HG03103 (cell line): ENCODE data around the gene MAP3K7CL.
"Not testable (repeated sequence)": the region's sequence is repeated elsewhere in the genome, so short reads cannot be mapped to it uniquely, and the experiment has no call there.

Experiments
- ATAC-seq: cut with Tn5 transposase; IDR thresholded peaks from one replicate; pipeline ENCODE4 v1.9.1; 2021; ENCODE audit warnings: low read depth; ENCODE audit not compliant: unreplicated experiment

MAP3K7CL gene

DNA sequence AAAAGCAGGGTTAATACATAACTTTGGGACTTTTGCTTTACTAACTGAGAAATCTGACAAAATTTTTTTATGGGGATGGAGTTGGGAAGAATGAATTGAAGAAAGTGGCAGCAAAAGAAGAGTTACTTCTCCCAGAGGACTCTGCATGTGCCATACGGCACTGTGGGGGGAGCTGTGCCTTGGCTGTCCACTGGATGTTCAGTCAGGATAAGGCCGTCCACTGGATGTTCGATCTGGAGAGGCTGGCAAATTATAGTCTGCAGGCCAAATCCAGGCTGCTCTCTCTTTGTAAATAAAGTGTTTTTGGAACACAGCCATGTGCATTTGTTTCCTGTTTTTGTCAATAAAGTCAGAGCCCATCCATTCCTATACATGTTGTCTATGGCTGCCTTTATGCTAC, 4.5 kb upstream of the MAP3K7CL start:
- ATAC-seq = no peak

DNA sequence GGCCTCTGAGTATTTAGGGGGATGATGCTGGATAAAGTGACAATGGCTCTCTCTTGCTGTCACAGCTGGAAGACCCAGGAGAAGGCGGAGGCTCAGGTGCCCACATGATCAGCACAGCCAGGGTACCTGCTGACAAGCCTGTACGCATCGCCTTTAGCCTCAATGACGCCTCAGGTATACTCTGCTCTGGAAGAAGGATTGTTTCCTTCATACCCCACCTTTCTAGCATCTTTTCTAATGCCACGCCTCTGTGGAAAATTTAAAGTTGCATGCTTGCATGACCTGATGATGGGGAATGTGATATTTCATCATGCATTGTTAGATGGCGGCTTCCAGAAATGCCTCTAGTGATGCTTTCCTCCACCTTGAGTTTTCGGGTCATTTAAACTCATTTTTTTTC, 2.8 kb downstream of the MAP3K7CL start:
- ATAC-seq = no peak

DNA sequence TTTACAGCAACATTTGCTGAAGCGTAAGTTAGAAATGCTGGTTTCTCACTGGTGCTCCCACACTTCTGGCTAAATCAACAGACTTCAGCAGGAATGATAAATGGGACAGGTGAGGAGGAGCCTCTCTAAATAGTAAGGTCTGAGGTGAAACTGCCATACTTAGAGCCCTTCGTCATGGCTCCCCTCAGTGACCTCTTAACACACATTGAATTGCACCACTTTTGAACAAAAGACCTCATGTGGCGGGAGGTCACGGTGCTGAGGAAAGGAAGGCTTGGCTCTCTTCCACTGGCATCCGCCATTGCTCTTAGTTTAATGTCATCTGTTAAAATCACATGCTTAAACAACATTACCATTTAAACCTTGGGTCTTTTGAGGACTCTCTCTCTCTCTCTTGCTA, 3.4 kb downstream of the MAP3K7CL start:
- ATAC-seq = no peak

DNA sequence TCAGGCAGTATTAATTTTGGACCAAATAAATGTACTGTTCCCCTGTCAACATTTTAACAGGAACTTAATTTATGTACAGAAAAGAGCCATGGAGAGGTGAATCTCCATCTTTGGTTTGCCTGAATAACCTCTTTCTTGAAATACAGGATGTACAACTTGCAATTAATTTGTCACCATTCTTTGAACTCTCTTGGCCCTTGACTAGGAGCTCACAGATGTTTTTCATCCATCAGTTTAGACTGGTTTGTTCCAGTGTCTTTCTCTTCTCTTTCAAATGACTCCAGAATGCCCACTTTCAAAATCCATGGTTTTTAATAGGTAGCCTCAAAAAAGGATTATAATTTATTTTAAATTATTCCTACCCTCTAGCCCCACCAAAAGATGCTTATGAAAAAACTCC, 5.0 kb downstream of the MAP3K7CL start:
- no peak for ATAC-seq

DNA sequence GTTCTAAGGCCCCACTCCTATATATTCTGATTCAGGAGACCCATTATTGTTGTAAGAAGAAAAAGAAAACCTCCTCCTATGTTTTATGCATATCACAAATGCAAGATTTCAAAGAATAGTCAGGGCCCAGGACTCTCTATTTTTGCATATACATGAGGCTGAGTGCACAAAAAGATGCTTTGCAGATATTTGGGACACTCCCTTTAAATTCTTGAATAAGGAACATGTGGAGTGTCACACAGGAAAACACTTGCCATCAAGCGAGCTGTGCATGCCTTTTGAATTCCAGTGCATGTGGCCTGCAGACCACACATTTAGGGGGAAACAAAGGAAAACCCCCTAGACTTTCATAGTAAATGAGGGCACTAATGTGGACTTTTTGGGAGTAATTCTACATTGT, 5.6 kb downstream of the MAP3K7CL start:
- no peak for ATAC-seq

DNA sequence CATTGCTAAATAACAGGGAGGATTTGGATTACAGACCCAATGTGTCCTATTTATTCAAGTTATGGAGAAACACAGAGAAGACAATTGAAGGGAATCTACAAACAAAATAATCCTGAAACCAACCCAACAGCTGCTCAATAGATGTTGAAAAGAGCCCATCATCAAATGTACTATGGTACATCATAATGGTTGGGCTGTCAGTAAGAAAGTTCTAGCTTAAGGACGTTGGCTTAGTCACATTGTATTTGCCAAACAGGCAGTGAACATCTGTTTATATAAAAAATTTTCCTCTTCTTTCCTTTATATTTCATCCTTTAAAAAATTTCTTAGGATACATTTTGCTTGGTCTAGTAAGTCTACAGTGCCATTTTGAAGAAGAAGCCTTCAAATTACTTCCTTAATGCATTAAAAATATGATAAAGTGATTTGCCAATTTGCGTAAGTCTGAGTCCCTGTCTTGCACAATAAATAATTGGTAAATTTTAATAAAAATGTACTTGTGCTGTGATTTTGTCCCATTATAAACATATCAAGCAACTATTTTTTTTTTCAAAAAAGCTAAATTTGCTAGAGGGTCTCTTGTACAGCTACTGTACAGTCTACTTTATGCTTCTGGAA, 14.4 kb downstream of the MAP3K7CL start:
- ATAC-seq = no peak

DNA sequence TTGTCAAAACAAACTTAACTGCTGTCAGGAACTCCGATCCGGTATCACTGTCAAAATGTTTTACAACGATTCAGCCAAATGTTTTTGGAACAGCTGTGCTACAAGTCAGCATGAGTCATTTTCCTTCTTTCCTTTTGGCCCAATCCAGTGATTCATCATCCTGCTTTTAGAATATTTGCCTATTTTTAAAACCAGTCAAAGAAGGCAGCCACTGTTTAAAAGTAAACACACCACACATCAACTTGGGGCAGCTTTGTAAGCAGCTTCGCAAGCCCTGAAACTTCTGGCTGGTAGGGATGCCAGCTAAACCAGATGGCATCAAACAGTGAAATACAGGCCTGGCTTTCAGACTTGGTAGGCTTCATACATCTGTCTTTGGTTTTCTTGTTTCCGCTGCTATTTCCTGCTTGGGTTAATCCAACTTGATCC, 14.9 kb downstream of the MAP3K7CL start:
- no peak for ATAC-seq

DNA sequence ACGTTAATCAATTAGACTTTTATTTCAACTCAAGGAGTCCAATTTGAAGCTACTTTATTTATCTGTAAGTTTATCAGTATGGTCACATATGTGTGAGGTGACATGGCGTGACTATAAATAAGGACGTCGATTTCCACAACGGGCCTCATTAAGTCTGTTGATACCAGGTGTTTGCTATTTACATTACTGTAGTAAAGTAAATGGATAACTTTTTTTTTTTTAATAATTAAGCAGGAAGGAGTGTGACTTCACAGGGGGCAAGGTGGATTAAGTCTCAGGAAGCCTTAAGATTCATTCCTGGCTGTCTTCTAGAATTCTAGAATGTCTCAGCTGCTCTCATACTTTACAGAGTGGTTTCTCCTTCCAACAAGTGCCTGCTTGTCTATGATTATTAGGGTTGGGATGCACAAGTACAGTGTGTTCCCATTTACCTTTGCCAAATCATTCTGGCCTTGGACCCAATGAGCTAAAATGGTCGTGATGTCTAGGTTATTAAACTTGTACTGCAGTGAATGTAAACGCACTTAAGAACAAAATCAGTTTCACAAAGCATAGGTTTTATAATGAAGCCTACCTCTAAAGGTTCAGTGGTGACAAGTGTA, 15.5 kb downstream of the MAP3K7CL start:
- no peak for ATAC-seq

DNA sequence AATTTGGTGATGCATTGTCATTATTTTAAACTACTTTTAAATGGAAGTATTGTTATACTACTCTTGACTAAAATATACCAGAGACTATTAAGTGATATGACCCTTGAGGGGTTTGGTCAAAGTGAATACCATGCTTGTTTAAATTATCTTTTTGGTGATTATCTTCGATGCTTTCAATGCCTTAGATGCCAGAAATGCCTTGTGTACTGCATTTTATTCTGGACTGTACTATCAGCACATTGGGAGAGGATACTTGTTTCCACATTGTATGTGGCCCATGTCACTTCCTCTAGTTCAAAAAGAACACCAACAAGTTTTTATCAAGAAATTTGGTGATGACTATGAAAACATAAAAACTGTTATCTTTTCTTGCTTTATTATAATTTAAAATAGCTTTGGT, 16.3 kb downstream of the MAP3K7CL start:
- ATAC-seq = no peak

DNA sequence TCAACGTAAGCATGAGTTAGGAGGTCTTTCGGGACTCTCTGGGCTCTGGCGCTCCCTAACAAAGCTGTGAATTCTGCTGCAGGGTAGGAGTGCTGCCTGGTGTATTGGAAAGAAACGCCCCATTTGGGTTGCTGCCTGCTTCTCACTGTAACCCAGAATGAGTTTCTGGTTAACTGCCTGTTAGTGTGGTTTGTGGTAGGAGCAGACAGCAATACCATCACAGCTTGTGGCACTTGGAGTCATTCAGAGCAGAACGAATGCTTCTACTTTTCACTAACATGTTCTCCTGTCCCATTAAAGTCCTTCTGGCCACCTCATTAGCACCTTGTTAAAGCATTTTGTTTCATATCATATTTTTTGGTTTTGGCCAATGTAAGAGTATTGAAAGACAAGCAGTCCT, 18.1 kb downstream of the MAP3K7CL start:
- ATAC-seq = no peak

DNA sequence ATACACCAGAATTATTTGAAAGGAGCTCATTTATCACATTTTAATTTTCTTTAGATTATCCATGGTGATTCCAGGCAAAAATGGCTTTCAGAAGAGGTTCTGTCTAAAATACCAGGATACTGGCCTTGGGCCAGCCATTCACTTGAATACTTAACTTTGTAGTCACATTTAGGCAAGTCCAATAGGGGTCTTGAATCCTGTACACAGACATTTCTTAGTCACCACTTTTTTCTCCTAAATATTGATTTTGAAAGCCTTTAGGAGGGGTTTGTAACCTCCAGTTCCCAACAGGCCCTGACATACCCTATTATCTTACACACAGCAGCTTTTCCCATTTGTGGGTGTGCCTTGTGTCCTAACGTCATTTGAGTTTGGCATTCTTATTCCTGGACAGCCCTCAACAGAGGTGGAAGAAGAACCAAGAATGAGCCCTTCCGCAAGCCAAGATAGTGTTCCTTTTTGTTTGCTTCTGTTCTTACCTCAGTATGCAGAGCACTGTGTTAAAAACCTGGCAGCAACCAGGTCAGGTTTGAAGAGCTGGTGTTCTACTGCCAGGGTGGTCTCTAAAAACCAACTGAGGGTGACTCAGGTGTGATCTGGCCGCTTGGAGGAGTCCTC, 19.5 kb downstream of the MAP3K7CL start:
- ATAC-seq = no peak

DNA sequence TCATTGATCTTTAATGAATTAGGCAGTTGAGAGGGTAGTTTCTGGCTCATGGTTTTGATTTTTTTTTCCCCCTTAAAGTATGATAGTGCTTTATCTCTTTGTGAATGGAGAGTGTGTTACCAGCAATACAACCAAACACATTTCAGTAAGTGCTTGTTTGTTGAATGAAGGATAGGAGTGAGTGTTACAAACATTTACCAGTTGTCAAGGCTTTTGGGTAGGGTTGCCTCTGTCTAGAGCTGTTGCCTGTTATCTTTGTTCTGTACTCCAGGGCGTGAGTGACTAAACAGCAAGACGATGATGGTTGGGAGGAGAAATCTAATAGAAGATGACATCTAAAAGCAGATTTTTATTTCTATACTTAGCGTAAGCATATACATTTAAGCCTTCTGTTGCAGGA, 21.5 kb downstream of the MAP3K7CL start:
- ATAC-seq = no peak

DNA sequence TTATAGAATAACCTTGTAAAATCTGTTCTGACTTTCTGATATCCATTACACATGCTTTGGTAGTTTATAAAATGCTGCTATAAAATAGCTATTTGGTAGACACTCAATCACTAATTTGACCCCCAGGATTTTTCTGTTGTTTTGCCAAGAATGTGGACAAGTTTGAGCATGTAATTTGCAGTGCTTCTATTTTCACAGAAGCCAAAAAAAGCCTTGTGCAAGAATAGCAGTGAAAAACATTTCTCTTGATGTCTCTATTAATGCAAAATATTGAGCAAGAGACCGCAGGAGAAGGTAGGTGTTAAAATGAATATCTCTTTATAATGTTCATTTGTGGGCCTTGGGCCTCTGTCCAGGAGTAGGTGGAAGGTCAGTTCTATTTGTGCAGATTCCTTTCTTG, 22.5 kb downstream of the MAP3K7CL start:
- ATAC-seq = no peak

DNA sequence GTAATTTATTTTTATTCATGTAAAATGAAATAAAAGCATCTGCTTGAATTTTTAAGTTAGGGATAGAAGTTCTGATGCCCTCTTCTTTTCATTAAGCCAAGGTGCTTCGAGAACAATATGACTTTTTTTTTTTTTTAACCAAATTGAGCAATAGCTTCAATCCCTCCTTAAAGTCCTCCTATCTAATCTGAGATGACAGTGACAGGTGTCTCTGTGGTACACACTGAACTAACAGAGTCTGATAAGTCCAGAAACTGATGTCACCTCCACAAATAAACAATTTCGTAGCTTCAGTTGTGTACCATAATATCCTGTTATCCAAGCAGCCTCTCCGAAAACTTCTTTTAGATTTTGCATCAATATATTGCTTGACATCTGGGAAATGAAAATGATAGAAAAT, 23.8 kb downstream of the MAP3K7CL start:
- ATAC-seq = no peak

DNA sequence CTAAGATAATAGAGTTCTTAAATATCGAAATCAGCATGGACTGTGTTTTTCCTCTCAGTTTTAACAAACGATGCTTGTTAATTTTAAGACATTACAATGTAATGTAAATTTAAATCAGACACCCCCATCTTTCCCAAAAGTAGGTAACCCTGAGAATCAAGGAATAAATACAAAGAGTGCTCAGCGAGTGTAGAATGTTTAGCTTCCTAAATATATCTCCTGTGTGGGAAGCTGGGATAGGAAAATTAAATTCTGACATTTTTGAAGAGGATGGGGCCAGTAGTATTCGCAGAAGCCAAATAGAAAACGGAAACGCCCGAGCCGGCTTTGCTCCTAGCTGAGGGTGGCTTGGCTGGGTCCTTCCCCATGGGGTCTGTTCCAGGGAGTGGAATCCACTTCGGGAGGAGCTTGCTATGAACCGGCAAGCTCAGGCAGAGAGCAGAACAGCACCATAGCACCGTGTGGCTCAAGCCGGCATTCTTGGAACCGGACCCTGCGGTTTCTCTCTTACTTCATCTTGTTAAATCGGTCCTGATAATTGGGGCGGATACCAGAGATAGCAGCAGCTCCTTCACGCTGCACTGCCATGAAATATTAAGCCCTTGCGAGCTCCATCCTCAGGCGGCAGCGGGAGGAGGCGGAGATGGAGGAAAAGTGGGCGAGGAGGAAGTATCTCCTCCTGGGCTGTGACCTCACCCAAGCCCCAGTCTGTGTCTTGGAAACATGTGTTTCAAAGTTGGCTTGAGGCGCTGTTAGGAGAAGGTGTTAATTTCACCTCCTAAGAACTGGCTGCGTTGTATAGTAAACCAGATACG, 24.9 kb downstream of the MAP3K7CL start:
- ATAC-seq = no peak

DNA sequence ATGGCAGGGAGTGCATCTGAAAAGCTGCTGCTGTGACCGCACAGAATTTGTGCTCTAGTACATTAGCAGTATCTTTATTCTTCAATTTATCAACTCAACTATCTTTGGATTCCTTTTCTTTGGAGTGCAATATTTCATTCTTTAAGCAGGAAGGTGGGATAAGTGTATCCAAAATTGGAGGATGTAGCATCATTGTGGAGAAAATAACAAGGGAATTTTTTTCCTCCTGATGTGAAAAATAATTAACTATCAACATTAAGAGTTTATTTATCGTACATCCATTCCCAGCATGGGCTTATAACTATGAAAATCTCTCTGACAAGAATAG, 25.5 kb downstream of the MAP3K7CL start:
- ATAC-seq = no peak

DNA sequence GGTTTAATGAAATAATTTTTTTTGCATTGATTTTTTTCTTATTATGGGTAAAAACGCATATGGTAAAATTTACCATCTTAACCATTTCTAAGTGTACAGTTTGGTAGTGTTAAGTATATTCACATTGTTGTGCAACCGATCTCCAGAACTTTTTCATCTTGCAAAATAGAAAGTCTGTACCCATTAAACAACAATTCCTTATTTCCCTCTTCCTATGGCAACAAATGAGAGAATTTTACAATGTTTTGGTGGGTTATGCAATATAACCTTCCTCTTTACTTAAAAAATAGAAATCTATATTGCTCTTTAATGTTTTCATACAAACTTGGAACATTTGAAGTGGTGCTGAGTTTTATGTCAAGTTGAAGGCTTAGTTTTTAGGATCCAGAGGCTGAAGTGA, 26.6 kb downstream of the MAP3K7CL start:
- no peak for ATAC-seq

DNA sequence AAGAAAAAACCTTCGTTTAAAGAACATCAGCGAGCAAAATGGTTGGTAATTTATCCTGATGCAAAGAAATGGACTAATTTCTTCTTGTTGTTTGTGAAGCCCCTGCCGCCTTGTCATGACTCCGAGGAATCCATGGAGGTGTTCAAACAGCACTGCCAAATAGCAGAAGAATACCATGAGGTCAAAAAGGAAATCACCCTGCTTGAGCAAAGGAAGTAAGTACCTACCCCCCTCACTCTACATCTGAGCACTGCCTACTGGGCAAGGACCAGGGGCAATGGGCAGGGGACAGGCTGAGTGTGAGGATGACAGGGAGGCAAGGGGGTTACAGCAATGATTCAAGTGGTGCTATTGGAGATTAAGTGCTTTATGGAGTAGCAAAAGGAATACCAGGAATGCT, 29.4 kb downstream of the MAP3K7CL start:
- no peak for ATAC-seq

DNA sequence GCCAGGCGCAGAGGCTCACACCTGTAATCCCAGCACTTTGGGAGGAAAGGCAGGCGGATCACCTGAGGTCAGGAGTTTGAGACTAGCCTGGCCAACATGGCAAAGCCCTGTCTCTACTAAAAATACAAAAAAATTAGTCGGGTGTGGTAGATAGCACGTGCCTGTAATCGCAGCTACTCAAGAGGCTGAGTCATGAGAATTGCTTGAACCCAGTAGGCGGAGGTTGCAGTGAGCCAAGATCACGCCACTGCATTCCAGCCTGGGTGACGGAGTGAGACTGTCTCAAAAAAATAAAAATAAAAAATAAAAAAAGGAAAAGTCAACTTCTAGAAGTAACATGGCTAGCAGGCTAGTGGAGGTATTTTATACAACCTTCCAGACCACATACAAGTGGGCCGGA, 32.4 kb downstream of the MAP3K7CL start:
- not testable (repeated sequence) for ATAC-seq

DNA sequence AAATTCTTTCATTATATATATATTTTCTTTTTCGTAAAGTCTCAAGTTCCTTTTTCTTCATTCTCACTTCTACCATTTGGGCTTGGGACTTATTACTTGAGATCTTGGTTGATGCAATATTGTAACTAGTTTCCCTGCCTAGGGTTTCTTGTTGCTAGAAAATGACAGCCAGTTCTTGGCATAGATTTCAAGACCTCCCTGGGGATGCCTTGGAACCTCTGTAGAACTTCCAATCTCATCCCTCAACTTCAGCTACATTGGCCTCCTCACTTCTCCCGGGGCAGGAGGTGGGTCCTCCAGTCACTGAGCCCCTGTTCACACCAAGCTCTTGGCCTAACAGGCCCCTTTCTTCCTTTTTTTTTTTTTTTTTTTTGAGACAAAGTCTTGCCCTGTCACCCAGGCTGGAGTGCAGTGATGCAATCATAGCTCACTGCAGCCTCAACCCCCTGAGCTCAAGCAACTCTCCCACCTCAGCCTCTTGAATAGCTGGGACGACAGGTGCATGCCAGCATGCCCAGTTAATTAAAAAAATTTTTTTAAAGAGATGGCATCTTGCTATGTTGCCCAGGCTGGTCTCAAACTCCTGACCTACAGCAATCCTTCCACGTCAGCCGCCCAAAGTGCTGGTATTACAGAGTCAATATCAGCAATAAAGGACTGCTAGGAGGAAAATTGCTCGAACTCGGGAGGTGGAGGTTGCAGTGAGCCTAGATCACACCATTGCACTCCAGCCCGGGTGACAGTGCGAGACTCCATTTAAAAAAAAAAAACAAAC, 33.1 kb downstream of the MAP3K7CL start:
- no peak for ATAC-seq
